Measurements from ENCODE around the gene SERPINB11. TPM values are rescaled to one million over a fixed set of nuclear protein-coding genes. Genes with fewer than 3 reads are reported as not detected.

Gene SERPINB11
- total RNA-seq, 2 experiments from 2014 or later, result not detected

DNA sequence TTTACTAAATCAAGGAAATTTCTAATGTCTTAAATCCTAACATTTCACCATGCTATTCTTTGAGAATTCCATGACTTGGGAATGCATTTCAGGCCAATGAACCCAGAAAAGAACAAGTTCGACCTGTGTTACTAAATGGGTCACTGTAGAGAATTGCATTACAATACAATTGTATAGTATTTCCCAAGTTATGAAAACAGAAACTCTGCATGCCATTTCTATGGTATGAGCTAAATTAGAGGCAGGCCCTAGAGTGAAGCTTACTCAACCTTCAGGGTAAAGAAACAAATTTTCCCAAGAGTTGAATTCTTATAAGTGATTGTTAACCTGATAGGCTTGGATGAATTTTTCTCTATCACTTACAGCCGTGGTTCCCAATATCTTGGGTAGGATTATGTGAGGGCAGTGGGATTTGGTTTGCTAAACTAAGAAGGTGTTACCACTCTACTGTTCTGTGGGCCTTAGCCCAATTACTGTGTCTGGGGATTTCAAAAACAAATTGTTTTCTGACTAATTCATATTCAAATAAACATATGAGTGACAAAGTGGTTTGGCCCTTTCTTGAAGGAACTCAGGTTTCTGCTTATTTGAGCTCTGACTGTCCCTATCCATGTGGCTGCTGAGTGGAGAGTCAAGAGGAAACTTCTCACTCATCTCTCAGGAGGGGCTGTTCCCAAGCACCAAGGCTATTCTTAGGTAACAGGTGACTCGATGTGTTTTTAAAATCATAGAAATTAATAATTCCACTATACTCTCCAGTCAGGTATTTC lies 61.3 kb downstream of the SERPINB11 start:
- Histone ChIP-seq H3K36me3 (ENCODE audit: insufficient read depth, low read length) (no peaks in the 10 kb centered on the region), H3K27me3 (ENCODE audit: control insufficient read depth in 1 of 2, insufficient read depth in 2 of 2, low read length in 2 of 2) (no peaks in the 10 kb centered on the region), H3K4me1 (ENCODE audit: insufficient read depth, low read length) (no peaks in the 10 kb centered on the region), H3K27ac (ENCODE audit: low read depth in 1 of 2, low read length in 2 of 2) (no peak overlapping the region), H3K4me3 (ENCODE audit: low read length) (no peak overlapping the region), H3K9me3 (ENCODE audit: control insufficient read depth in 1 of 2, insufficient read depth in 1 of 2, low read length in 2 of 2) (peaks cover 0 to 8% of the 10 kb centered on the region in 2 experiments)
- peaks cover 8% of the 10 kb centered on the region for H3K9me3 Mint-ChIP-seq
- no peak for ATAC-seq (ENCODE audit: poor library complexity)
- H3K4me3 Mint-ChIP-seq, result no peak overlapping the region
- TF ChIP-seq CTCF (IDR thresholded peaks at IDR 0.05), result no peak
- no peak for DNase-seq
- no peaks in the 10 kb centered on the region for H3K36me3 Mint-ChIP-seq (ENCODE audit: low read depth)
- intact Hi-C loops (cut with DNase I, micrococcal nuclease), result no loop called here
- no peaks in the 10 kb centered on the region for H3K4me1 Mint-ChIP-seq (ENCODE audit: low read depth)
- no peak overlapping the region for H3K27ac Mint-ChIP-seq
- ChIA-PET POLR2A (no interaction called here), CTCF (no interaction called here)
- no peaks in the 10 kb centered on the region for H3K27me3 Mint-ChIP-seq

DNA sequence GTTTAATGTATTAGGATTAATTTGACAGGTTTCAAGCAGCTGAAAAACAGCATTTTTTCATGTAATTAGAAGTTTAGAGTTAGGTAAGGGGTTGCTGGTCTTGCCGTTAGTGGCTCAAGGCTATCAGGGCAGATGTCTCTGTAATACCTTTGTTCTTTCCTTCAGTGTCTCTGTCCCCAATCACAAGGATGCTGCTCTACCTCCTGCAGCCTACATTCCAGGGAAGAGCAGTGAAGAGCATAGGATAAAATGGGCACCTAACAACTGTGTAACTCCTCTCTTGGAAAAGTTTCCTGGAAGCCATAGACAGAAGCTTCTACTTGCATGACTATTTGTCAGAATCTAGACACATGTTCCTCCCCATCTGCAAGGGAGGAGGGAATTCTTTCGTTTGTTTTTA lies 63.1 kb downstream of the SERPINB11 start:
- no peaks in the 10 kb centered on the region for H3K27me3 ChIP-seq (ENCODE audit: control insufficient read depth in 1 of 2, insufficient read depth in 2 of 2, low read length in 2 of 2)
- Mint-ChIP-seq H3K4me1 (ENCODE audit: low read depth) (no peaks in the 10 kb centered on the region), H3K4me3 (no peak overlapping the region), H3K27me3 (no peaks in the 10 kb centered on the region), H3K27ac (no peak overlapping the region), H3K36me3 (ENCODE audit: low read depth) (no peaks in the 10 kb centered on the region), H3K9me3 (no peaks in the 10 kb centered on the region)
- no peak overlapping the region for H3K4me3 ChIP-seq (ENCODE audit: low read length)
- CTCF ChIA-PET, result no interaction called here
- H3K27ac ChIP-seq (ENCODE audit: low read depth in 1 of 2, low read length in 2 of 2), result no peak overlapping the region
- DNase-seq (no peak), ATAC-seq (ENCODE audit: poor library complexity) (no peak)
- no peaks in the 10 kb centered on the region for H3K4me1 ChIP-seq (ENCODE audit: insufficient read depth, low read length)
- no peak for TF ChIP-seq CTCF (IDR thresholded peaks at IDR 0.05)
- no peaks in the 10 kb centered on the region for H3K36me3 ChIP-seq (ENCODE audit: insufficient read depth, low read length)
- peaks cover 0 to 3% of the 10 kb centered on the region in 2 experiments for H3K9me3 ChIP-seq (ENCODE audit: control insufficient read depth in 1 of 2, insufficient read depth in 1 of 2, low read length in 2 of 2)
- intact Hi-C loops (cut with DNase I, micrococcal nuclease), result no loop called here
- POLR2A ChIA-PET, result no interaction called here

Other genes with a start within 250 kb of the SERPINB11 start
- not detected for gene SERPINB5, start 226.0 kb upstream of the SERPINB11 start, total RNA-seq
- gene SERPINB12, start 160.6 kb upstream of the SERPINB11 start, total RNA-seq, result not detected
- not detected for gene SERPINB13, start 115.6 kb upstream of the SERPINB11 start, total RNA-seq
- gene SERPINB4, start 58.7 kb upstream of the SERPINB11 start, total RNA-seq, result not detected
- not detected for gene SERPINB3, start 41.1 kb upstream of the SERPINB11 start, total RNA-seq
- gene SERPINB7, start 72.5 kb downstream of the SERPINB11 start, total RNA-seq, result not detected
- gene SERPINB2, start 184.7 kb downstream of the SERPINB11 start, total RNA-seq, result under 1 TPM in 1 of 2 experiments, not detected in 1; 0.25 TPM
- gene SERPINB10, start 205.0 kb downstream of the SERPINB11 start, total RNA-seq, result not detected
- gene HMSD, start 246.3 kb downstream of the SERPINB11 start, total RNA-seq, result not detected

Data from CD4-positive, alpha-beta T cell (primary cell).